Measurements from ENCODE around the gene INAFM2. TPM values are rescaled to one million over a fixed set of nuclear protein-coding genes. Genes with fewer than 3 reads are reported as not detected.

INAFM2 gene
- total and polyA plus RNA-seq, 2 experiments from 2014 or later = 18.1 to 32.7 TPM

- H3K27ac ChIP-seq (ENCODE audit: low read depth) = no peak overlapping the region
- H3K79me2 ChIP-seq (replicated peaks; ENCODE audit: insufficient read depth) = no peaks in the 10 kb centered on the region
- no peak overlapping the region for H3K27ac Mint-ChIP-seq
- H3K9me2 ChIP-seq (ENCODE audit: insufficient read depth) = no peaks in the 10 kb centered on the region
- TF ChIP-seq ZNF331 (CRISPR knock-in tag; IDR thresholded peaks at IDR 0.05; ENCODE audit: low read depth) = no peak
- TF ChIP-seq, protein P1, sequence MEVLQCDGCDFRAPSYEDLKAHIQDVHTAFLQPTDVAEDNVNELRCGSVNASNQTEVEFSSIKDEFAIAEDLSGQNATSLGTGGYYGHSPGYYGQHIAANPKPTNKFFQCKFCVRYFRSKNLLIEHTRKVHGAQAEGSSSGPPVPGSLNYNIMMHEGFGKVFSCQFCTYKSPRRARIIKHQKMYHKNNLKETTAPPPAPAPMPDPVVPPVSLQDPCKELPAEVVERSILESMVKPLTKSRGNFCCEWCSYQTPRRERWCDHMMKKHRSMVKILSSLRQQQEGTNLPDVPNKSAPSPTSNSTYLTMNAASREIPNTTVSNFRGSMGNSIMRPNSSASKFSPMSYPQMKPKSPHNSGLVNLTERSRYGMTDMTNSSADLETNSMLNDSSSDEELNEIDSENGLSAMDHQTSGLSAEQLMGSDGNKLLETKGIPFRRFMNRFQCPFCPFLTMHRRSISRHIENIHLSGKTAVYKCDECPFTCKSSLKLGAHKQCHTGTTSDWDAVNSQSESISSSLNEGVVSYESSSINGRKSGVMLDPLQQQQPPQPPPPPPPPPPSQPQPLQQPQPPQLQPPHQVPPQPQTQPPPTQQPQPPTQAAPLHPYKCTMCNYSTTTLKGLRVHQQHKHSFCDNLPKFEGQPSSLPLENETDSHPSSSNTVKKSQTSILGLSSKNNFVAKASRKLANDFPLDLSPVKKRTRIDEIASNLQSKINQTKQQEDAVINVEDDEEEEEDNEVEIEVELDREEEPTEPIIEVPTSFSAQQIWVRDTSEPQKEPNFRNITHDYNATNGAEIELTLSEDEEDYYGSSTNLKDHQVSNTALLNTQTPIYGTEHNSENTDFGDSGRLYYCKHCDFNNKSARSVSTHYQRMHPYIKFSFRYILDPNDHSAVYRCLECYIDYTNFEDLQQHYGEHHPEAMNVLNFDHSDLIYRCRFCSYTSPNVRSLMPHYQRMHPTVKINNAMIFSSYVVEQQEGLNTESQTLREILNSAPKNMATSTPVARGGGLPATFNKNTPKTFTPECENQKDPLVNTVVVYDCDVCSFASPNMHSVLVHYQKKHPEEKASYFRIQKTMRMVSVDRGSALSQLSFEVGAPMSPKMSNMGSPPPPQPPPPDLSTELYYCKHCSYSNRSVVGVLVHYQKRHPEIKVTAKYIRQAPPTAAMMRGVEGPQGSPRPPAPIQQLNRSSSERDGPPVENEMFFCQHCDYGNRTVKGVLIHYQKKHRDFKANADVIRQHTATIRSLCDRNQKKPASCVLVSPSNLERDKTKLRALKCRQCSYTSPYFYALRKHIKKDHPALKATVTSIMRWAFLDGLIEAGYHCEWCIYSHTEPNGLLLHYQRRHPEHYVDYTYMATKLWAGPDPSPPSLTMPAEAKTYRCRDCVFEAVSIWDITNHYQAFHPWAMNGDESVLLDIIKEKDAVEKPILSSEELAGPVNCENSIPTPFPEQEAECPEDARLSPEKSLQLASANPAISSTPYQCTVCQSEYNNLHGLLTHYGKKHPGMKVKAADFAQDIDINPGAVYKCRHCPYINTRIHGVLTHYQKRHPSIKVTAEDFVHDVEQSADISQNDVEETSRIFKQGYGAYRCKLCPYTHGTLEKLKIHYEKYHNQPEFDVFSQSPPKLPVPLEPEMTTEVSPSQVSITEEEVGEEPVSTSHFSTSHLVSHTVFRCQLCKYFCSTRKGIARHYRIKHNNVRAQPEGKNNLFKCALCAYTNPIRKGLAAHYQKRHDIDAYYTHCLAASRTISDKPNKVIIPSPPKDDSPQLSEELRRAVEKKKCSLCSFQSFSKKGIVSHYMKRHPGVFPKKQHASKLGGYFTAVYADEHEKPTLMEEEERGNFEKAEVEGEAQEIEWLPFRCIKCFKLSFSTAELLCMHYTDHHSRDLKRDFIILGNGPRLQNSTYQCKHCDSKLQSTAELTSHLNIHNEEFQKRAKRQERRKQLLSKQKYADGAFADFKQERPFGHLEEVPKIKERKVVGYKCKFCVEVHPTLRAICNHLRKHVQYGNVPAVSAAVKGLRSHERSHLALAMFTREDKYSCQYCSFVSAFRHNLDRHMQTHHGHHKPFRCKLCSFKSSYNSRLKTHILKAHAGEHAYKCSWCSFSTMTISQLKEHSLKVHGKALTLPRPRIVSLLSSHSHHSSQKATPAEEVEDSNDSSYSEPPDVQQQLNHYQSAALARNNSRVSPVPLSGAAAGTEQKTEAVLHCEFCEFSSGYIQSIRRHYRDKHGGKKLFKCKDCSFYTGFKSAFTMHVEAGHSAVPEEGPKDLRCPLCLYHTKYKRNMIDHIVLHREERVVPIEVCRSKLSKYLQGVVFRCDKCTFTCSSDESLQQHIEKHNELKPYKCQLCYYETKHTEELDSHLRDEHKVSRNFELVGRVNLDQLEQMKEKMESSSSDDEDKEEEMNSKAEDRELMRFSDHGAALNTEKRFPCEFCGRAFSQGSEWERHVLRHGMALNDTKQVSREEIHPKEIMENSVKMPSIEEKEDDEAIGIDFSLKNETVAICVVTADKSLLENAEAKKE (CRISPR knock-in tag; IDR thresholded peaks at IDR 0.05) = no peak
- no peak for TF ChIP-seq JUNB (IDR thresholded peaks at IDR 0.05; ENCODE audit: unreplicated experiment)
- no peak for TF ChIP-seq EZH2 (IDR thresholded peaks at IDR 0.05; ENCODE audit: low read depth, unreplicated experiment)
- TF ChIP-seq, protein P2, sequence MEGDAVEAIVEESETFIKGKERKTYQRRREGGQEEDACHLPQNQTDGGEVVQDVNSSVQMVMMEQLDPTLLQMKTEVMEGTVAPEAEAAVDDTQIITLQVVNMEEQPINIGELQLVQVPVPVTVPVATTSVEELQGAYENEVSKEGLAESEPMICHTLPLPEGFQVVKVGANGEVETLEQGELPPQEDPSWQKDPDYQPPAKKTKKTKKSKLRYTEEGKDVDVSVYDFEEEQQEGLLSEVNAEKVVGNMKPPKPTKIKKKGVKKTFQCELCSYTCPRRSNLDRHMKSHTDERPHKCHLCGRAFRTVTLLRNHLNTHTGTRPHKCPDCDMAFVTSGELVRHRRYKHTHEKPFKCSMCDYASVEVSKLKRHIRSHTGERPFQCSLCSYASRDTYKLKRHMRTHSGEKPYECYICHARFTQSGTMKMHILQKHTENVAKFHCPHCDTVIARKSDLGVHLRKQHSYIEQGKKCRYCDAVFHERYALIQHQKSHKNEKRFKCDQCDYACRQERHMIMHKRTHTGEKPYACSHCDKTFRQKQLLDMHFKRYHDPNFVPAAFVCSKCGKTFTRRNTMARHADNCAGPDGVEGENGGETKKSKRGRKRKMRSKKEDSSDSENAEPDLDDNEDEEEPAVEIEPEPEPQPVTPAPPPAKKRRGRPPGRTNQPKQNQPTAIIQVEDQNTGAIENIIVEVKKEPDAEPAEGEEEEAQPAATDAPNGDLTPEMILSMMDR (conservative IDR thresholded peaks at IDR 0.05; ENCODE audit: low read depth in 2 of 2) = no peak
- peaks cover 2% of the 10 kb centered on the region; the same call in 1 of the 3 replicates for H3K9me3 Mint-ChIP-seq
- 0 out of 2 replicates have a peak, but pooled peaks cover 3% of the 10 kb centered on the region for H3F3A ChIP-seq (replicated peaks; ENCODE audit: low read depth)
- H2AFZ ChIP-seq = no peak overlapping the region
- no peaks in the 10 kb centered on the region for H3K36me3 ChIP-seq (ENCODE audit: insufficient read depth)
- H3K4me1 ChIP-seq (ENCODE audit: insufficient read depth) = peaks cover 19% of the 10 kb centered on the region
- H3K27me3 ChIP-seq (ENCODE audit: insufficient read depth) = peaks cover 28% of the 10 kb centered on the region
- H4K20me1 ChIP-seq (replicated peaks; ENCODE audit: insufficient read depth) = no peaks in the 10 kb centered on the region
- ATAC-seq = no peak
- peaks cover 27% of the 10 kb centered on the region for H3K4me1 Mint-ChIP-seq
- H3K27me3 Mint-ChIP-seq (ENCODE audit: insufficient read depth, low read depth, poor library complexity) = peaks cover 31% of the 10 kb centered on the region
- no peak overlapping the region for H3K4me2 ChIP-seq
- no peak for DNase-seq (ENCODE audit: low spot score)
- no peaks in the 10 kb centered on the region; the same call in 2 of the 3 replicates for H3K36me3 Mint-ChIP-seq (ENCODE audit: low read depth)
- no peak overlapping the region for H3K4me3 Mint-ChIP-seq
- H3K4me3 ChIP-seq = no peak overlapping the region
Measured at GRCh38 chr15:40369474-40369869, 46.0 kb downstream of the INAFM2 start.

Data from GM23338 (cell line).